GM23338 (cell line): ENCODE measurements around the gene PXDN. TPM values are rescaled to one million over a fixed set of nuclear protein-coding genes. Genes with fewer than 3 reads are reported as not detected.

Source experiments
- ATAC-seq: fragments of 200-7000 bp; cut with Tn5 transposase; 3 replicates; pipeline ENCODE4 v1.9.1; 2020
- DNase-seq: peaks from one replicate; pipeline ENCODE4 v3.0.0-alpha.2; 2015; ENCODE audit warnings: low spot score
- H2AFZ ChIP-seq: fragments of 200-600 bp; sonication (generic); 2 replicates; pipeline ENCODE4 v1.8.0; 2016; ENCODE audit warnings: antibody characterized with exemption, mild to moderate bottlenecking, moderate library complexity
- H3F3A ChIP-seq: fragments of 200-600 bp; sonication (generic); replicated peaks from 2 replicates; pipeline ENCODE4 v1.8.0; 2017; ENCODE audit warnings: antibody characterized with exemption, mixed run types, low read depth
- H3K27ac ChIP-seq: fragments of 200-600 bp; sonication (generic); 2 replicates; pipeline ENCODE4 v1.6.1; 2016; ENCODE audit warnings: low read depth
- H3K27me3 ChIP-seq: fragments of 200-600 bp; sonication (generic); 2 replicates; pipeline ENCODE4 v1.8.0; 2016; ENCODE audit warnings: mild to moderate bottlenecking, mixed run types, moderate library complexity; ENCODE audit not compliant: insufficient read depth
- H3K36me3 ChIP-seq: fragments of 200-600 bp; sonication (generic); 2 replicates; pipeline ENCODE4 v1.8.0; 2016; ENCODE audit warnings: mild to moderate bottlenecking; ENCODE audit not compliant: insufficient read depth
- H3K4me1 ChIP-seq: fragments of 200-600 bp; sonication (generic); 2 replicates; pipeline ENCODE4 v1.8.0; 2016; ENCODE audit warnings: mild to moderate bottlenecking, moderate library complexity; ENCODE audit not compliant: insufficient read depth
- H3K4me2 ChIP-seq: fragments of 200-600 bp; sonication (generic); 2 replicates; pipeline ENCODE4 v1.7.1; 2017; ENCODE audit warnings: mixed run types
- H3K4me3 ChIP-seq: fragments of 200-600 bp; sonication (generic); 2 replicates; pipeline ENCODE4 v1.6.1; 2016; ENCODE audit warnings: mixed run types
- H3K79me2 ChIP-seq: fragments of 200-600 bp; sonication (generic); replicated peaks from 2 replicates; pipeline ENCODE4 v1.8.0; 2017; ENCODE audit warnings: mild to moderate bottlenecking; ENCODE audit not compliant: insufficient read depth
- H3K9me2 ChIP-seq: fragments of 200-600 bp; sonication (generic); 2 replicates; pipeline ENCODE4 v1.8.0; 2017; ENCODE audit not compliant: insufficient read depth
- H4K20me1 ChIP-seq: fragments of 200-600 bp; sonication (generic); replicated peaks from 2 replicates; pipeline ENCODE4 v1.8.0; 2017; ENCODE audit warnings: mild to moderate bottlenecking; ENCODE audit not compliant: insufficient read depth
- H3K27ac Mint-ChIP-seq: 2 replicates; pipeline ENCODE4 v1.8.0; 2020; ENCODE audit warnings: inconsistent platforms, mild to moderate bottlenecking, moderate library complexity, mixed read lengths
- H3K27me3 Mint-ChIP-seq: 3 replicates; pipeline ENCODE4 v1.8.0; 2022; ENCODE audit warnings: low read depth, mild to moderate bottlenecking, moderate library complexity, mixed read lengths, inconsistent platforms; ENCODE audit not compliant: insufficient read depth, poor library complexity
- H3K36me3 Mint-ChIP-seq: 3 replicates; pipeline ENCODE4 v1.8.0; 2021; ENCODE audit warnings: low read depth, mild to moderate bottlenecking, inconsistent platforms, moderate library complexity, mixed read lengths
- H3K4me1 Mint-ChIP-seq: 3 replicates; pipeline ENCODE4 v1.8.0; 2020; ENCODE audit warnings: mild to moderate bottlenecking, inconsistent platforms, mixed read lengths
- H3K4me3 Mint-ChIP-seq: 3 replicates; pipeline ENCODE4 v1.8.0; 2021; ENCODE audit warnings: moderate library complexity, mild to moderate bottlenecking, inconsistent platforms, mixed read lengths
- H3K9me3 Mint-ChIP-seq: 3 replicates; pipeline ENCODE4 v1.8.0; 2020; ENCODE audit warnings: moderate library complexity, mild to moderate bottlenecking, inconsistent platforms, mixed read lengths
- CREB1 ChIP-seq: fragments of 250-450 bp; sonication (Bioruptor Pico); IDR thresholded peaks from 2 replicates; pipeline ENCODE4 v1.5.0; 2020; ENCODE audit warnings: low read depth, mild to moderate bottlenecking, moderate library complexity
- POLR2AphosphoS5 ChIP-seq: IDR thresholded peaks from 2 replicates; pipeline ENCODE4 v1.6.1; 2016; ENCODE audit warnings: antibody characterized with exemption, low read depth
- polyA plus RNA-seq: library from polyadenylated mRNA; unstranded; fragments of >200 nt; fragmentation: Nextera tagmentation; extraction: Ambion mirVana; gene quantifications from 2 replicates; pipeline ENCODE4 v1.2.1, GENCODE V29; 2016
- total RNA-seq: library from RNA; depleted of rRNA; stranded (reverse); fragments of >200 nt; shearing (Covaris generic); gene quantifications from 2 replicates; pipeline ENCODE4 v1.2.3, GENCODE V29; 2014
- TF ChIP-seq, protein P1 (sequence below): fragments of 250-450 bp; sonication (Bioruptor Pico); IDR thresholded peaks from 2 replicates; pipeline ENCODE4 v1.5.0; 2020; ENCODE audit warnings: mild to moderate bottlenecking, moderate library complexity
- TF ChIP-seq, protein P2 (sequence below), 2 experiments: fragments of 200-600 bp in 1 of 2; sonication (generic) in 1 of 2; conservative IDR thresholded peaks; 2 replicates each; pipeline versions ENCODE4 v1.5.1 to v1.6.1; 2016 to 2017; ENCODE audit warnings: antibody characterized with exemption in 2 of 2, low read depth in 2 of 2, mild to moderate bottlenecking in 2 of 2, moderate library complexity in 1 of 2

PXDN gene
- total and polyA plus RNA-seq, 2 experiments from 2014 or later, result 42.2 to 225 TPM

DNA sequence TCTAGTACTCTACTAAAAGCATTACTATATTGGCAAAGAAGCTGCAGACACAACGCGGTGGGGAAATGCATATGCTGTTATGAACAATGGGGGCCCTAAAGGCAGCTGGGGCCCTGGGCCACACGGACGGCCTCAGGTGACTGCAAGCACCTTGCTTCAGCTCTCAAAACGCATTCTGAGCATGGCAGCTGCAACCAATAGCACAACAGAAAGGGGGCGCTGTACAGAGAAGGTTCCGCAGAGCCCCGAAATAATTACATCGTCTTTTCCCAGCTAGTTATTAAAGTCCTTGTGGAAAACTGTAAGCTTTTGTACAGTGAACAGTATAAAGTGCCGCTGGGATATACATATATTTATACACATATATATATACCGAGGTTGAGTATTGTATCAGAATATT, 45.3 kb upstream of the PXDN start:
- H3F3A ChIP-seq, result no peaks in the 10 kb centered on the region
- no peaks in the 10 kb centered on the region for H3K9me3 Mint-ChIP-seq
- H3K27ac ChIP-seq, result no peak overlapping the region
- TF ChIP-seq, protein P1, sequence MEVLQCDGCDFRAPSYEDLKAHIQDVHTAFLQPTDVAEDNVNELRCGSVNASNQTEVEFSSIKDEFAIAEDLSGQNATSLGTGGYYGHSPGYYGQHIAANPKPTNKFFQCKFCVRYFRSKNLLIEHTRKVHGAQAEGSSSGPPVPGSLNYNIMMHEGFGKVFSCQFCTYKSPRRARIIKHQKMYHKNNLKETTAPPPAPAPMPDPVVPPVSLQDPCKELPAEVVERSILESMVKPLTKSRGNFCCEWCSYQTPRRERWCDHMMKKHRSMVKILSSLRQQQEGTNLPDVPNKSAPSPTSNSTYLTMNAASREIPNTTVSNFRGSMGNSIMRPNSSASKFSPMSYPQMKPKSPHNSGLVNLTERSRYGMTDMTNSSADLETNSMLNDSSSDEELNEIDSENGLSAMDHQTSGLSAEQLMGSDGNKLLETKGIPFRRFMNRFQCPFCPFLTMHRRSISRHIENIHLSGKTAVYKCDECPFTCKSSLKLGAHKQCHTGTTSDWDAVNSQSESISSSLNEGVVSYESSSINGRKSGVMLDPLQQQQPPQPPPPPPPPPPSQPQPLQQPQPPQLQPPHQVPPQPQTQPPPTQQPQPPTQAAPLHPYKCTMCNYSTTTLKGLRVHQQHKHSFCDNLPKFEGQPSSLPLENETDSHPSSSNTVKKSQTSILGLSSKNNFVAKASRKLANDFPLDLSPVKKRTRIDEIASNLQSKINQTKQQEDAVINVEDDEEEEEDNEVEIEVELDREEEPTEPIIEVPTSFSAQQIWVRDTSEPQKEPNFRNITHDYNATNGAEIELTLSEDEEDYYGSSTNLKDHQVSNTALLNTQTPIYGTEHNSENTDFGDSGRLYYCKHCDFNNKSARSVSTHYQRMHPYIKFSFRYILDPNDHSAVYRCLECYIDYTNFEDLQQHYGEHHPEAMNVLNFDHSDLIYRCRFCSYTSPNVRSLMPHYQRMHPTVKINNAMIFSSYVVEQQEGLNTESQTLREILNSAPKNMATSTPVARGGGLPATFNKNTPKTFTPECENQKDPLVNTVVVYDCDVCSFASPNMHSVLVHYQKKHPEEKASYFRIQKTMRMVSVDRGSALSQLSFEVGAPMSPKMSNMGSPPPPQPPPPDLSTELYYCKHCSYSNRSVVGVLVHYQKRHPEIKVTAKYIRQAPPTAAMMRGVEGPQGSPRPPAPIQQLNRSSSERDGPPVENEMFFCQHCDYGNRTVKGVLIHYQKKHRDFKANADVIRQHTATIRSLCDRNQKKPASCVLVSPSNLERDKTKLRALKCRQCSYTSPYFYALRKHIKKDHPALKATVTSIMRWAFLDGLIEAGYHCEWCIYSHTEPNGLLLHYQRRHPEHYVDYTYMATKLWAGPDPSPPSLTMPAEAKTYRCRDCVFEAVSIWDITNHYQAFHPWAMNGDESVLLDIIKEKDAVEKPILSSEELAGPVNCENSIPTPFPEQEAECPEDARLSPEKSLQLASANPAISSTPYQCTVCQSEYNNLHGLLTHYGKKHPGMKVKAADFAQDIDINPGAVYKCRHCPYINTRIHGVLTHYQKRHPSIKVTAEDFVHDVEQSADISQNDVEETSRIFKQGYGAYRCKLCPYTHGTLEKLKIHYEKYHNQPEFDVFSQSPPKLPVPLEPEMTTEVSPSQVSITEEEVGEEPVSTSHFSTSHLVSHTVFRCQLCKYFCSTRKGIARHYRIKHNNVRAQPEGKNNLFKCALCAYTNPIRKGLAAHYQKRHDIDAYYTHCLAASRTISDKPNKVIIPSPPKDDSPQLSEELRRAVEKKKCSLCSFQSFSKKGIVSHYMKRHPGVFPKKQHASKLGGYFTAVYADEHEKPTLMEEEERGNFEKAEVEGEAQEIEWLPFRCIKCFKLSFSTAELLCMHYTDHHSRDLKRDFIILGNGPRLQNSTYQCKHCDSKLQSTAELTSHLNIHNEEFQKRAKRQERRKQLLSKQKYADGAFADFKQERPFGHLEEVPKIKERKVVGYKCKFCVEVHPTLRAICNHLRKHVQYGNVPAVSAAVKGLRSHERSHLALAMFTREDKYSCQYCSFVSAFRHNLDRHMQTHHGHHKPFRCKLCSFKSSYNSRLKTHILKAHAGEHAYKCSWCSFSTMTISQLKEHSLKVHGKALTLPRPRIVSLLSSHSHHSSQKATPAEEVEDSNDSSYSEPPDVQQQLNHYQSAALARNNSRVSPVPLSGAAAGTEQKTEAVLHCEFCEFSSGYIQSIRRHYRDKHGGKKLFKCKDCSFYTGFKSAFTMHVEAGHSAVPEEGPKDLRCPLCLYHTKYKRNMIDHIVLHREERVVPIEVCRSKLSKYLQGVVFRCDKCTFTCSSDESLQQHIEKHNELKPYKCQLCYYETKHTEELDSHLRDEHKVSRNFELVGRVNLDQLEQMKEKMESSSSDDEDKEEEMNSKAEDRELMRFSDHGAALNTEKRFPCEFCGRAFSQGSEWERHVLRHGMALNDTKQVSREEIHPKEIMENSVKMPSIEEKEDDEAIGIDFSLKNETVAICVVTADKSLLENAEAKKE (CRISPR knock-in tag), result no peak
- TF ChIP-seq POLR2AphosphoS5 (no peak), CREB1 (CRISPR knock-in tag) (no peak)
- TF ChIP-seq, protein P2, sequence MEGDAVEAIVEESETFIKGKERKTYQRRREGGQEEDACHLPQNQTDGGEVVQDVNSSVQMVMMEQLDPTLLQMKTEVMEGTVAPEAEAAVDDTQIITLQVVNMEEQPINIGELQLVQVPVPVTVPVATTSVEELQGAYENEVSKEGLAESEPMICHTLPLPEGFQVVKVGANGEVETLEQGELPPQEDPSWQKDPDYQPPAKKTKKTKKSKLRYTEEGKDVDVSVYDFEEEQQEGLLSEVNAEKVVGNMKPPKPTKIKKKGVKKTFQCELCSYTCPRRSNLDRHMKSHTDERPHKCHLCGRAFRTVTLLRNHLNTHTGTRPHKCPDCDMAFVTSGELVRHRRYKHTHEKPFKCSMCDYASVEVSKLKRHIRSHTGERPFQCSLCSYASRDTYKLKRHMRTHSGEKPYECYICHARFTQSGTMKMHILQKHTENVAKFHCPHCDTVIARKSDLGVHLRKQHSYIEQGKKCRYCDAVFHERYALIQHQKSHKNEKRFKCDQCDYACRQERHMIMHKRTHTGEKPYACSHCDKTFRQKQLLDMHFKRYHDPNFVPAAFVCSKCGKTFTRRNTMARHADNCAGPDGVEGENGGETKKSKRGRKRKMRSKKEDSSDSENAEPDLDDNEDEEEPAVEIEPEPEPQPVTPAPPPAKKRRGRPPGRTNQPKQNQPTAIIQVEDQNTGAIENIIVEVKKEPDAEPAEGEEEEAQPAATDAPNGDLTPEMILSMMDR (conservative IDR thresholded peaks at IDR 0.05; ENCODE audit: low read depth in 2 of 2), result peak; percentile 51 to 75
- H3K36me3 ChIP-seq, result no peaks in the 10 kb centered on the region
- DNase-seq (peak; percentile 29), ATAC-seq (no peak; the same call in 2 of the 3 replicates)
- H3K27me3 ChIP-seq, result no peaks in the 10 kb centered on the region
- H4K20me1 ChIP-seq, result no peaks in the 10 kb centered on the region
- H3K27me3 Mint-ChIP-seq, result no peaks in the 10 kb centered on the region
- H3K4me3 ChIP-seq, result no peak overlapping the region
- no peaks in the 10 kb centered on the region for H3K79me2 ChIP-seq
- no peak overlapping the region for H3K4me3 Mint-ChIP-seq
- no peaks in the 10 kb centered on the region for H3K36me3 Mint-ChIP-seq
- no peak overlapping the region for H3K27ac Mint-ChIP-seq
- no peak overlapping the region for H2AFZ ChIP-seq
- H3K4me1 ChIP-seq, result no peaks in the 10 kb centered on the region
- no peak overlapping the region for H3K4me2 ChIP-seq
- H3K4me1 Mint-ChIP-seq, result peaks cover 12% of the 10 kb centered on the region
- H3K9me2 ChIP-seq, result no peaks in the 10 kb centered on the region
